GM10847 (cell line): ENCODE measurements around the gene POLR2L.

Experiments
- POLR2A ChIP-seq: IDR thresholded peaks from 2 replicates; pipeline ENCODE4 v1.6.1; 2011; ENCODE audit not compliant: insufficient read length; ENCODE audit errors: extremely low read depth

The POLR2L gene

GRCh38 chr11:819943-820649 lies 22.2 kb downstream of the POLR2L start:
- no peak for TF ChIP-seq POLR2A

- TF ChIP-seq POLR2A: peak; percentile 92
These were observed 23.0 kb downstream of the POLR2L start for GRCh38 chr11:819129-819931.

- TF ChIP-seq POLR2A: no peak
These were observed 23.8 kb downstream of the POLR2L start, which contains the start of gene PNPLA2 for GRCh38 chr11:818396-819128. PNPLA2 (plus strand) TSS chr11:818914; CDS start chr11:819719, 805 bp downstream.

GRCh38 chr11:816433-816779 lies 25.9 kb downstream of the POLR2L start:
- no peak for TF ChIP-seq POLR2A

- TF ChIP-seq POLR2A: no peak
These were observed 26.5 kb downstream of the POLR2L start for GRCh38 chr11:815675-816432.

GRCh38 chr11:813456-814096 lies 28.8 kb downstream of the POLR2L start:
- no peak for TF ChIP-seq POLR2A

GRCh38 chr11:813072-813455 lies 29.3 kb downstream of the POLR2L start:
- TF ChIP-seq POLR2A: no peak

GRCh38 chr11:812390-812789 lies 29.9 kb downstream of the POLR2L start:
- no peak for TF ChIP-seq POLR2A

GRCh38 chr11:811446-812245 lies 30.7 kb downstream of the POLR2L start:
- no peak for TF ChIP-seq POLR2A

GRCh38 chr11:810040-810567 lies 32.2 kb downstream of the POLR2L start:
- no peak for TF ChIP-seq POLR2A

- peak; percentile 97 for TF ChIP-seq POLR2A
These were observed 32.9 kb downstream of the POLR2L start, which contains the start of gene RPLP2 for GRCh38 chr11:809287-810039. RPLP2 (plus strand) TSS chr11:809967; CDS start chr11:810235, 268 bp downstream.

- no peak for TF ChIP-seq POLR2A
These were observed 33.7 kb downstream of the POLR2L start for GRCh38 chr11:808427-809286.
